ENCODE results near the gene GTF3C5.

- TF ChIP-seq MAX (IDR thresholded peaks at IDR 0.05; ENCODE audit: low read depth) (no peak), EZH2phosphoT487 (IDR thresholded peaks at IDR 0.05; ENCODE audit: borderline replicate concordance, low read depth) (no peak), TAF1 (IDR thresholded peaks at IDR 0.05; ENCODE audit: borderline replicate concordance, low read depth, low read length) (no peak), FOXM1 (IDR thresholded peaks at IDR 0.05; ENCODE audit: low read depth) (no peak), EP300 (IDR thresholded peaks at IDR 0.05; ENCODE audit: borderline replicate concordance in 1 of 2, low read depth in 1 of 2, low read length in 1 of 2) (no peak), SIN3A (IDR thresholded peaks at IDR 0.05; ENCODE audit: borderline replicate concordance, low read depth, low read length) (no peak), REST (IDR thresholded peaks at IDR 0.05; ENCODE audit: low read depth, low read length) (no peak), NFIC (IDR thresholded peaks at IDR 0.05; ENCODE audit: borderline replicate concordance) (no peak), YY1 (IDR thresholded peaks at IDR 0.05; ENCODE audit: low read depth) (no peak), POLR2AphosphoS5 (IDR thresholded peaks at IDR 0.05; ENCODE audit: low read depth, low read length) (no peak), RCOR1 (IDR thresholded peaks at IDR 0.05; ENCODE audit: low read length) (no peak)
- TF ChIP-seq, protein P1, sequence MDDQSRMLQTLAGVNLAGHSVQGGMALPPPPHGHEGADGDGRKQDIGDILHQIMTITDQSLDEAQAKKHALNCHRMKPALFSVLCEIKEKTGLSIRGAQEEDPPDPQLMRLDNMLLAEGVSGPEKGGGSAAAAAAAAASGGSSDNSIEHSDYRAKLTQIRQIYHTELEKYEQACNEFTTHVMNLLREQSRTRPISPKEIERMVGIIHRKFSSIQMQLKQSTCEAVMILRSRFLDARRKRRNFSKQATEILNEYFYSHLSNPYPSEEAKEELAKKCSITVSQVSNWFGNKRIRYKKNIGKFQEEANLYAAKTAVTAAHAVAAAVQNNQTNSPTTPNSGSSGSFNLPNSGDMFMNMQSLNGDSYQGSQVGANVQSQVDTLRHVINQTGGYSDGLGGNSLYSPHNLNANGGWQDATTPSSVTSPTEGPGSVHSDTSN (IDR thresholded peaks at IDR 0.05) = no peak
- TF ChIP-seq, protein P2, sequence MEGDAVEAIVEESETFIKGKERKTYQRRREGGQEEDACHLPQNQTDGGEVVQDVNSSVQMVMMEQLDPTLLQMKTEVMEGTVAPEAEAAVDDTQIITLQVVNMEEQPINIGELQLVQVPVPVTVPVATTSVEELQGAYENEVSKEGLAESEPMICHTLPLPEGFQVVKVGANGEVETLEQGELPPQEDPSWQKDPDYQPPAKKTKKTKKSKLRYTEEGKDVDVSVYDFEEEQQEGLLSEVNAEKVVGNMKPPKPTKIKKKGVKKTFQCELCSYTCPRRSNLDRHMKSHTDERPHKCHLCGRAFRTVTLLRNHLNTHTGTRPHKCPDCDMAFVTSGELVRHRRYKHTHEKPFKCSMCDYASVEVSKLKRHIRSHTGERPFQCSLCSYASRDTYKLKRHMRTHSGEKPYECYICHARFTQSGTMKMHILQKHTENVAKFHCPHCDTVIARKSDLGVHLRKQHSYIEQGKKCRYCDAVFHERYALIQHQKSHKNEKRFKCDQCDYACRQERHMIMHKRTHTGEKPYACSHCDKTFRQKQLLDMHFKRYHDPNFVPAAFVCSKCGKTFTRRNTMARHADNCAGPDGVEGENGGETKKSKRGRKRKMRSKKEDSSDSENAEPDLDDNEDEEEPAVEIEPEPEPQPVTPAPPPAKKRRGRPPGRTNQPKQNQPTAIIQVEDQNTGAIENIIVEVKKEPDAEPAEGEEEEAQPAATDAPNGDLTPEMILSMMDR (IDR thresholded peaks at IDR 0.05) = no peak
- TF ChIP-seq, protein P3, sequence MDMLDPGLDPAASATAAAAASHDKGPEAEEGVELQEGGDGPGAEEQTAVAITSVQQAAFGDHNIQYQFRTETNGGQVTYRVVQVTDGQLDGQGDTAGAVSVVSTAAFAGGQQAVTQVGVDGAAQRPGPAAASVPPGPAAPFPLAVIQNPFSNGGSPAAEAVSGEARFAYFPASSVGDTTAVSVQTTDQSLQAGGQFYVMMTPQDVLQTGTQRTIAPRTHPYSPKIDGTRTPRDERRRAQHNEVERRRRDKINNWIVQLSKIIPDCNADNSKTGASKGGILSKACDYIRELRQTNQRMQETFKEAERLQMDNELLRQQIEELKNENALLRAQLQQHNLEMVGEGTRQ (IDR thresholded peaks at IDR 0.05; ENCODE audit: borderline replicate concordance, low read depth, low read length) = no peak
Measured at GRCh38 chr9:132995879-132996278, 34.9 kb upstream of the GTF3C5 start.

Data from SK-N-SH (cell line).